GM18870 (cell line): ENCODE results near the gene PHACTR2.

ENCODE experiments used
- ATAC-seq: cut with Tn5 transposase; IDR thresholded peaks from one replicate; pipeline ENCODE4 v1.9.1; 2021; ENCODE audit warnings: moderate library complexity; ENCODE audit not compliant: unreplicated experiment

The PHACTR2 gene

DNA sequence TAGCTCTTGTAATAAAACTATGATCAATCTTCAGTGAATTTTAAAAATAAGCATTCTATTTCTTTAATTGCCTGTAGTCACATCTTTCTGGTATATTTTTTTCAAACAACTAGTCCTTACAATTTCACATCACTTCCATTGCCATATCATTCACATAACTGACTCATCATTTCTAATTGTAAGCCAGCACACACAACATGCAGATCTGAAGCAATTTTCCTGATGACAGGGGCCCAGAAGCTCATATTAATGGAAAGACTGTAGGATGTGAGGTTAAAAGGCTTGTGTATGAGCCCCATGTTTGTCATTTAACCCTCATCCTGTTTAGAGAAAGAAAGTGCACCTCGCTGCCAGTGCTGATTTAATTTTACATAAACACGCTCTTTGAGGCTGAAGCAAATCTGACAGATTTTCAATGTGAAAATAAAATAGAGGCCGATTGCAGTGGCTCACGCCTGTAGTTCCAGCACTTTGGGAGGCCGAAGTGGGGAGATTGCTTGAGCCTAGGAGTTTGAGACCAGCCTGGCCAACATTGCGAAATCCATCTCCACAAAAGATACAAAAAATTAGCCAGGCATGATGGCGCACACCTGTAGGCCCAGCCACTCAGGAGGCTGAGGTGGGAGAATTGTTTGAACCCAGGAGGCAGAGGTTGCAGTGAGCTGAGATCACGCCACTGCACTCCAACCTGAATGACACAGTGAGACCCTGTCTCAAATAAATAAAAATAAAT is 125.2 kb downstream of the PHACTR2 start:
- ATAC-seq, result no peak

DNA sequence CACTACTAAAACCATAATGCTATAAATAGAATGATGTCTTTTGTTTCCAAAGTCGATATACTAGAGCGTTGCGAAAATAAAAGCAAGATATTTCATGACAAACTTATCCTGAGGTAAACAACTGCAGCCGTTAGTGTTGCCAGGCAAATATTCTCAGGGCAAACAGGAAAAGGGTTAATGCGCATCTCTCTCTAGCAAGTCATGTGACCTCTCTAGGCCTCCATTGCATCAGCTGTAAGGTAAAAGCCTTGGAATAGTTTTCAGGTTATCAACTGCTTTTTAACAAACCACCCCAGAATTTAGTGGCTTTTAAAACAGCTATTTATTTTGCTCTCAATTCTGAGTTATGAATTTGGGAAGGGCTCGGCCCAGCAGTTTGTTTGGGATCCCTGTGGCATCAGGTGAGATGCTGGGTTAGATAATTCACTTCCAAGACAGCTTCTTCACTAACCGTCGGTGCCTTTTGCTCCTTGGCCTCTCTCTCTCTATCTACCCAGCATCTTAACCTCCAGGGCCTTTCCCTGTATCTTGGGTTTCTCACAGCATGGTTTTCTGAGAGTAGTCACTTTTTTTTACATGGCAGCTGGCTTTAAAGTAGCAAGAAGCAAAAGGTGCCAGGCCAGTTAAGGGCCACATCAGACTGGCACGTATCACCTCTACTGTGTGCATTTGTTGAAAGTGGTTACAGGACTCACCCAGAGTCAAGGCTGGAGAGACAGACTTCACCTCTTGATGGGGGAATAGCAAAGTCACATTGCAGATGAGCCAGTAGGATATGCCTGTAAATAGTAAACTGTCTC is 126.2 kb downstream of the PHACTR2 start:
- no peak for ATAC-seq

DNA sequence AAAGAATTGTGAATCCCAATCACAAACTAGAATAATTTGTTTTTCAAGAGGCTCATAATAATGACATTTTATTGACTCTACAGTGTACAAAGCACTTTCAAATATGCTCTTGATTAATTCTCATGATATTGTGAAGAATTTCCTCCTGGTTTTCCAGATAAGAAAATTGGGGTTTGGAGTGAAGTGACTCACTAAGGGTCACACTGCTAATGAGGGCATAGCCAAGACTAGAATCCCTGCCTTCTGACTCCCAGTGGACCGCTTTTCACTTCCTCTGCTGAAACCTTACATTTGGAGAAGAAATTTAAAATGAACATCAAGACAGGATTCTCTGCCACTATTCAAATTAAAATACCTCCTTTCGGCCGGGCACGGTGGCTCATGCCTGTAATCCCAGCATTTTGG is 127.1 kb downstream of the PHACTR2 start:
- no peak for ATAC-seq

DNA sequence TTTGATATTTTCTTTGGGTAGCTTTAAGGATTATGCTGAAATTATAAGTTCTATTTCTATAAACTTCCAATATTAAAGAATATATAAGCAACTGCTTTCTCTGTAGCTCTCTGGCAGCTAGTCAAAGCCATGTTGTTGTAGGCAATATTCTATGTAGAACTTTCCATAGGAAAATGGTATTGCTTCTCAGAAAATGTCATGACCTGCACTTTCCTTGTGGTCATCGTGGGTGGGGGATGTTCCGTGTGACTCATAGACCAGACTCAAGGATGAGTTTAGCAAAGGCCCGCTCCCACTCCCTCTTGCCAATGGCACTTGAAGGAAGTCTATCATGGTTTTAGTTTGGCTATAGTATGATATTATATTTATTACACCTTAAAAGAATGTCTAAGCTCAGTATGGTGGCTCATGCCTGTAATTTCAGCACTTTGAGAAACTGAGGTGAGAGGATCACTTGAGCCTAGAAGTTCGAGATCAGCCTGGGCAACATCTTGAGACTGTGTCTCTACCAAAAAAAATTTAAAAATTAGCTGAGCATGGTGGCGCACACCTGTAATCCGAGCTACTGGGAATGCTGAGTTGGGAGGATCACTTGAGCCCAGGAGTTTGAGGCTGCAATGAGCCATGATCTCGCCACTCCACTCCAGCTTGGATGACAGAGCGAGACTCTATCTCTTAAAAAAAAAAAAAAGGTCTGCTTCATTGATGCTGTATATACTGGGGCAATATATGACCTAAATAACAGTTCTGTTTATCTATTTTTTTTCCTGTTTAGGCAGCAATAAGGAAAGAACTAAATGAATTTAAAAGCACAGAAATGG is 128.7 kb downstream of the PHACTR2 start:
- no peak for ATAC-seq

DNA sequence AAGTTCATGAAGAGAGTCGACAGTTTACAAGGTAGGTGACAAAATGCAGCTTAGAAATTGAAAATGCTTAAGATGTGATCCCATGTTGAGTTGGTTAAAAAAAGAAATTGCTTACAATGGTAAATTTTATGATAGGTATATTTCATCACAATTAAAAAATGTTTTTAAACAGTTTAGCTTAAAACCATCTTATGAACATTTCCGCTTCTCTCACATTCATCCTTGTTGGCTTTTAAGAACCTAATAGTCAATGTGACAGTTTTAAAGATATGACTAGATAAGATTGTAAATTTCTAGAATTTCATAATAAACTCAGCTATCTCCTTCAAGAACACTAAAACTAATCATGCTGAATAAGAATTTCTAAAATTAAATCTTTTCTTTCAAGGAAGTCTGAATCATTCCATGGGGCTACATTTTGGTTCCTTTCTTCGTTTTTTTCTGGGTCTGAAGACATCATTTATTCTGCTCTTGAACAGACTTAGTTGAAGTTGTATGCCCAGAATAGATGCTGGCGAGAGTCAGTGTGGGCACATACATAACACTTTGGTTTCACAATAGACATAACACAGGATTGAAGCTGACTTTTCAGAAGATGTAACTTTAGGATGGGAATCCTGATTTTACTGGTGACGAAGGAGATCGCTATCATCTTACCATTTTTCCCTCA is 129.5 kb downstream of the PHACTR2 start:
- ATAC-seq, result no peak

DNA sequence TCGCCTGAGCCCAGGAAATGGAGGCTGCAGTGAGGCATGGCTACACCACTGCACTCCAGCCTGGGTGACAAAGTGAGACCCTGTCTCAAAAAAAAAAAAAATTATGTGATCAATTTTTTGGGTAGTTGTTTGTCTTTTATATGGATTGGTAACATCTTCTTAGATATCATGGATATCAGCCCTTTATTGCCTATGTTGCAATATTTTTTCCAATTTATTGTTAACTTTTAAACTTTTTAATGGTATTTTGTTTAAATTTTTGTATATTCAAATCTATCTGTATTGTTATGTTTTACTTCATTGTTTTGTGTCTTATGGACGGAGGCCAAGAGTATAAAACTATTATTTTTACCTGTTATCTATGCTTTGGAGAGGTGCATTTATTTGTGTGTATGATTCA is 133.0 kb downstream of the PHACTR2 start:
- ATAC-seq, result no peak

DNA sequence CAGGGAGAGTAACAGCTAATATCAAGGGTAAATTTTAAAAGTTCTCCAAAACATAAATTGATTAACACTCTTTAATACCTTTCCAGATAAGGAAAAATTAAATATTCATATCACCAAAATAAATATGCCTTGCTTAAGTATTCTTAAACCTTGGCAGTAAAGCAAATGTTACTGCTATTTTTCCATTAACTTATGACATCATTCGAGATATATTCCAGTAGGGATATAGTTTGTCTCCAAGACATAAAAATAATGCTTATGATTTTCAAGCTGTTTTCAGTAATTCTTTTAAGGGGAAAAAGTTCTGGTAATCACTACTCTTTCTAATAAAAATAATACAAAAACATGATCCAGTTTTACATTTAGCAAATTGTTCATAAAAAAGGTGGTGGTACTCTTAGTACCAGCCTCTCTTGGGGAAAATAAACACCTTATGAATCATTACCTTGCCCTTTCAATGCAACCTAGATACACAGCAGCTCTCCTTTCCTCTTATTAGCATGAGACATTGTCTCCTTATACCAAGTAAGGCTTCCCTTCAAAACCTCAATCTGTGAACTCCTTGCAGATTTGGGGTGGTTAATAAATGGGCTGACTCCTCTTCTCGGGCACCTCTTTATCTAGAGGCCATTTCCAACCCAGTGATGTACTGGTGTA is 133.9 kb downstream of the PHACTR2 start:
- no peak for ATAC-seq

DNA sequence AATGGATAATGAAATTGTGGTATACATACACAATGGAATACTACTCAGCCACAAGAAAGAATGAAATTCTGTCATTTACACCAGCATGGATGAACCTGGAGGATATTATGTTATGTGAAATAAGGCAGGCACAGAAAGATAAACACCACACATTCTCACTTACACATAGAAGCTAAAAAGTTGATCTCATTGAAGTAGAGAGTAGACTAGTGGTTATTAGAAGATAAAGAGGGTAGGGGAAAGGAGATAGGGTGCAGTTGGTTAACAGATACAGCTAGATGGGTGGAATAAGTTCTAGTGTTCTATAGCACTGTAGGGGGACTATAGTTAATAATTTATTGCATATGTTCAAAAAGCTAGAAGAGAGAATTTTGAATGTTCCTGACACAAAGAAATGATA is 139.9 kb downstream of the PHACTR2 start:
- no peak for ATAC-seq

DNA sequence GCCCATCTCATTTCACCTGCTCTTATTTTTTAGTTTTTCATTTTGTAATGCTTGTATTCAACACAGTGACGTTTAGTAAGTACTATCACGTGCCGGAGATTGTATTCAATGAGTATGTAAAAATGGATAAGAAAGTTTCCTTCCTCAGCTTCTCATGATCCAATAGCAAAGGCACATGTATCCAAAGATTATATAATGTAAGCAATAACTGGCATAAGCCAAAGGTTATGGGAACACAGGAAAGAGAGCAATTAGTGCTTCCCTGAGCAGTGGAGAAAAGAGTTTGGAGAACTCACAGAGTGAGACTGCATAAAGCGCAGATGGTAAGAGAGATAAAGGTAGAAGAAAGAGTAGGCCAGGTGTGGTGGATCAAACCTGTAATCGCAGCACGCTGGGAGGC is 143.6 kb downstream of the PHACTR2 start:
- no peak for ATAC-seq

DNA sequence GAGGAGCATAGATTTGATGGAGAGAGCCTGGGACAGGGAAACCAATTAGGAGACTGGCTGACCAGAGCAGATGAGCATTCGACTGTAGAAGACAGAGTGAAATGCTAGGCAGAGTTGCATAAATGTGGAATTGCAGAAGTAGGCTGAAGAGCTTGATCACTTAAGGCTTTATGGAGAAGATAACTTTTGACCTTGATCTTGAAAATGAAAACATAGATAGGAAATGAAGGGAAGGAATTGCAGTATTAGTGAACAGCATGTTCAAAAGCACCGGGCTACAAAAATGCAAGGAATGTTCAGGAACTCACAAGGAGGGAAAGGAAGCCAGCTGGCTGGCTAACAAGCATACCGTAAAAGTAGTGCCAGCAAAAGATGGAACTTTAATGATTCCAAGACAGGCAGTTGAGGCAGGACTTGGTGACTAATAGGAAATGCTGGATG is 144.8 kb downstream of the PHACTR2 start:
- no peak for ATAC-seq

DNA sequence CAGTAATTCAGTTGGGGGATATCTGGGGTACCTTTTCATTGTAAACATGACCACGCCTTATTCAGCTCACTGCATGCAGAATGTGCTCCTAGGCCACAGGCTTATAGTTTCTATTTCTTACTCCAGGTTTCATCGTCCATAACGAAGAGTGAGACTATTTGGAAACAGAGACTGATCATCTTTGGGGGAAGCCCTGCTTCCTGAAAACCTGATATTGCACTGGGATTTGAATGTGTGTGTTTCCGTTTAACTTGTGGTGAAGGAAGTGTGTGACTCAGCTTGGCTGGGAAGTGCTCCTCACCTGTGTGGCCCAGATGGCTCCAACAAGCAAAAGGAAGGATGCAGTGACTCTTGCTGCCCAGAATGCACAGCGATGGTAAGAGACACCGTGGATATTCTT is 145.8 kb downstream of the PHACTR2 start:
- no peak for ATAC-seq

DNA sequence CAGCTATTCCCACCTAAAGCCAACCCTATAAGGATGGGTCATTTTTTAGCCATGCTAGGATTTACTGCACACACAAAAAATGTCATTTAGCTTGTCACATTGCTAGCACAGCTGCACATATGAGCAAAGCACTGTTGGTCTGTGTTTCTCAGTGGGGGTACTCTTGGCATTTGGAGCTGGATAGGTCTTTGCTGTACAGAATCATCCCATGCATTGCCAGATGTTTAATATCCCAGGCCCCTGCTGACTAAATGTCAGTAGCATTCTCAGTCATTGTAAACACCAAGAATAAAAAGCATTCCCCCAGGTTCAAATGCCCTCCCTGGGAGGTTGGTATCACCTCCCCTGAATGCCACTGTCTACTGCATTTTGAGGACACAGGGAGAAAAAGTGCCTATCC is 150.8 kb downstream of the PHACTR2 start:
- ATAC-seq, result no peak

DNA sequence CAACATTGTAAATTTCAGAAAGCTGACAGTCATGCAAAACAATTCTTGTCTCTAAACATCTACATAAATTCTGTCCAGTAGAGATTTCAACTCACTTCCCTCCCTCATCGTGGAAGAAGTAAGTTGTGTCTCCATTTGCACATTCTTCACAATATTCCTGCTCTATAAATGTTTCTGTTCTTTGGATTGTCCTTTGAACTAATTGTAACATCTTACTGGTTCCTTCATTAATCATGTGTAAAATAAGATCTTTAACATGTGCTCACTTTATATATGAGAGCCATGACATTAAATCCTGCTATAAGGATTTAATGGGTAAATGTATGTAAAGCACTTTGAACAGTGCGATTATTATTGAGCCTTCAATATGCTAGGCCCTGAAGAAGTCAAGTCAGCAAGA is 158.4 kb downstream of the PHACTR2 start:
- no peak for ATAC-seq

DNA sequence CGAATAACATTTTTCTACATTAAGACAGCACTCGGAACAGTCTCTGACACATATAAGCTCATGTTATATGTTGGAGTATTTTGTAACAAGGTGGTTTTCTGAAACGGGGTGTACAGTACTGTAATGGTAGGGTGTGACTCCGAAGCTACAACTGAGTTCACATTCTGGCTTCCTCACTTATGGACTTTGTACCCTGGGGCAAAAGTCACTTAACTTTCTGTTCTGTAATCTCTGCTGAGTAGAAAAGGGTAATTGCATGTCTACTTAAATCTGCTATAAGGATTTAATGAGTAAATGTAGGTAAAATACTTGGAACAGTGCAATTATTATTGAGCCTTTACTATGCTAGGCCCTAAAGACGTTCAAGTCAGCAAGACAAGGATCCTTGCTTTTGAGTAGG is 160.6 kb downstream of the PHACTR2 start:
- ATAC-seq, result no peak

DNA sequence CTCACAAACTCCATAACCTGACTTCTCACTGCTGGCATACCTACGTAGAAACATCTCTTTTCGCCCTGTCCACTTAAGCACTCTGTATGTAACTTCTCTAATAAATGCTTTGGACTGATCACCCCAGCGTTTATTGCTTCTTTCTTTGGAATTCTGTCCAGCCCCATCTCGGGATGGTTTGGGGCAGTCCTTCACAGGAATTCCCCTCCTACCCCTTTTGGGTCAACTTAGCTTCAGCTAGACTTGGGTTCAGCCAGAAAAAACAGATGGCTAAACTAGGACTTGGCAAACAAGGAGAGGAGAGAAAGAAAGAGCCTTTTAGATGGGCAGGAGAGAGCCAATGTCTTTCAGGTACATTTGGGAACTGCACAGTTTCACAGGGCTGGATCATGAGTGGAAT is 161.4 kb downstream of the PHACTR2 start:
- ATAC-seq, result no peak

DNA sequence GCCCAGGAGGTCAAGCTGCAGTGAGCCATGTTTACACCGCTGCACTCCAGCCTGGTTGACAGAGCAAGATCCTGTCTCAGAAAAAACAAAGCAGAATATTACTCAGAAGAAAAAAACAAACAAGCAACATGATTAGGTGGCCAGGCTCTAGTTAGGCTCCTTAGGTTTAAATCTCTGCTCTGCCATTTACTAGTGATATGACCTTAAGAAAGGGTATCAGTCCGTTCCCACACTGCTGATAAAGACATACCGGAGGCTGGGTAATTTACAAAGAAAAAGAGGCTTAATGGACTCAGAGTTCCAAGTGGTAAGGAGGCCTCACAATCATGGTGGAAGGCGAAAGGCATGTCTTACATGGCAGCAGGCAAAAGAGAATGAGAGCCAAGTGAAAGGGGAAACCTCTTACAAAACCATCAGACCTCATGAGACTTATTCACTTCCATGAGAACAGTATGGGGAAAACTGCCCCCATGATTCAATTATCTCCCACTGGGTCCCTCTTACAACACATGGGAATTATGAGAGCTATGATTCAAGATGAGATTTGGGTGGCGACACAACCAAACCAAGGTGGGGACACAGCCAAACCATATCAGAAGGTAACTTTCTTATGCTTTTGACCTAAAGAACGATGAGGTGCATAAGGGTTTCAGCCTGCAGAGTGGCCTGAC is 163.0 kb downstream of the PHACTR2 start:
- ATAC-seq, result no peak

DNA sequence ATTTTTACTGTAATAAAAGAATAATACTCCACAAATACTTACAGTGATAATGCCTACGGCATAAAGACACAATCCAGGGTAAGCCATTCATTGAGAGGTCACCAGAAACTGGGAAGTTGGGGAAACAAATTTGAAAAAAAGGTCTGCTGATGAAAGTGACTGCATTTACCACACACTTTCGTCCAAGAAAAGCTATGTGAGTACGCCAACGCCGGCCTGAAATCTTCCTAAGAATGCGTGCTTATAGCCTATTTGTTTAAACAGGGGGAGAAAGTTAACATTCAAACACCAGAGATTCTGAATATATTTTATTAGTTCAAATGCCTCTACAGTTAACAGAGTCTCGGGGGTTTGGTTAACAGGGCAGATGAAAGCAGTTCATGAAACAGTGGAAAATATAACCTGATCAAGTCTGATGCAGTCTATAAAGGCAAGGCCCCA is 164.7 kb downstream of the PHACTR2 start:
- peak; percentile 18 for ATAC-seq

DNA sequence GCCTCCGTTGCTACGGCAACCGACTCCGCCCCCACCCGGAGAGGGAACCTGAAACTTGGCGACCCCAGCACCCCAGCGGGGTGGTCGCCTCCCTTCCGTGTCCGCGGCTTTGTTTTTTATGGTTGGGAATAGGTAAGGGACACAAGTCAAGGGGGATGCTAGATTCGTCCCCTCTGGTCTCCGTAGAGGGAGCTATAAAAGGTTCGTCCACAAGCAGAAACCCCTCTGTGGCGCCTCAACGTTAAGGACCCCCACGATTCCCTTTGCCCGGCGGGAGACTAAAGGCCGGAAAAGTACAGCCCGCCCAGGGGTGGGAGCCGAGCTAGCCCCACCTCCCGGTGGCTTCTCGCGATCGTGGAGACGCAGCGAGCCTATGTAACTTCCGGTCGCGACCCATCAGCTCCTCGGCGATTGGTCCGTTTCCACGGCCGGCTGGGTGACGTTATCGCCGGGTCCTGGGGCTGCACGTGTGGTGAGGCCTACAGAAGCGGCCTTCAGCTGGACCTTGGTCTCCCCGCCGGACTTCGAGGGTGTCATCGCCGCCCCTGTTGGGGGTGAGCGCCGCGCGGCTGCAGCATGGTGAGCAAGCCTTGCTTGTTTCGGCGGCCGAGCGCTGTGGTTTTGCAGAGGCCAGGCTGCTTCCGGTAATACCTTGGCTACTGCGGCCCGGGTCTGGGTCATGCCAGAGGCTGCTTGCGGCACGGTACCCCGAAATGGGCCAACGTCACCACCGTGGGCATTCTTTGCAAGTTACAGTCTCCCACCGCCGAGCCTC is 165.3 kb downstream of the PHACTR2 start, which contains the start of gene LTV1:
TSS of gene LTV1 (plus strand) at position 437 of the 775 bp plus-strand sequence. CDS start at position 577, 140 bp downstream.
- peak; percentile 98 for ATAC-seq

DNA sequence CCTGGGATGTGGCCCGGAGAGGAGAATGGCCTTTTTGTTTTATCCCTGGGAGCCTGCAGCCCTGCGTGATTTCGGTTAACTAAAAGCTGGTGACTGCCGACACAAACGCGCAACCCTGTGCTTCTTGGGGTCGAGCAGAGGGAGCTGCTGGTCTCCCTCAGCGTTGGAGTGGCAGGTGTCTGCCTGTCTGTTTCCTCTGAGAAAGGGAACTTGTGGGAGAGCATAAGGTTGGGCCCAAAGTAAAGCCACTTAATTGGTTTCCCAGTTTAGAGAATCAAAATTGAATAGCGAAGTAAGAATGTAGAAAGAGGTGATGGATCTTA is 165.9 kb downstream of the PHACTR2 start:
- ATAC-seq, result peak; percentile 11
